ENCODE measurements around the gene SHH. TPM values are rescaled to one million over a fixed set of nuclear protein-coding genes. Genes with fewer than 3 reads are reported as not detected.

Gene SHH
- not detected in 2 replicates for total RNA-seq

DNA sequence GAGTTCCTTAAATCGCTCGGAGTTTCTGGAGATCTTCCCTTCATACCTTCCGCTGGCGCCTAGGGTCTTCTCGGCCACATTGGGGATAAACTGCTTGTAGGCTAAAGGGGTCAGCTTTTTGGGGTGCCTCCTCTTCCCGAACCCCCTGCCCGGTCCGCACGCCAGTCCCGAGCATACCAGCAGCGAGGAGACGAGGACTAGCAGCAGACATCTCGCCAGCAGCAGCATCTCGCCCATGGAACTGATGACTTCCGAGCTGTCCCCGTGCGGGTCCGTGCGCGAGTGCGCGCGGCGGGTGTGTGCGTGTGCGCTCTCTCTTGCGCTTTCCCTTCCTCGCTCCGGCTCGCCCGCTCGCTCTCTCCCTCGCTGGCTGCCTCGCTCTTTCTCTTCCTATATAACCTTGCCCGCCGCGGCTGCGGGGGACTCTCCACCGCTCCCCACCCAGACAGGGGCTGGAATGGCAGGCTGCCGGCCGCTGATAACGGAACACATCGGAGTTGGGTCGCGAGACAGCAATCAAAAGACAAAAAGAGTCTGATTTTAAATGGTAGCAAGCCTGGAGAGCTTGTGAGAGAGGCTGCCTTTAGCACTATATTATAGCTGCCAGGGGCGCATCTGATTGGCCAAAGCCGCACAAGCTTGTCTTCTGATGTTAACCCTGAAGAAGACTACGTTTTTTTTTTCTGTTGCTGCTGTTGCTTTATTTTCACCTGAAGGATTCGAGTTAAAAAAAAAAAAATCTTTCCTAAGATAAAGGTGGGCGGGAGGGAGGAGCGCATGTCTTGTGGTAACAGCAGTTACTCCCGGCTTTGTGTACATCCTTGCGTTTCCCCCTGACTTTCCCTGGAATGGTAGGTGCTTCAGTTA, at the start of gene SHH:
Gene SHH (minus strand): TSS at position 569 of the 867 bp plus-strand sequence. CDS start 341 bp downstream, at position 228.

Other genes starting within 250 kb of the SHH start
- gene RBM33, start 167.8 kb downstream of the SHH start, total RNA-seq = 22.2 and 24.4 TPM in 2 replicates

Data from smooth muscle cell of bladder (primary cell).